K562 (cell line): ENCODE results near the gene ANKMY1. TPM values are rescaled to one million over a fixed set of nuclear protein-coding genes. Genes with fewer than 3 reads are reported as not detected.

Experiments
- ATAC-seq: fragments of 200-7000 bp; cut with Tn5 transposase; 3 replicates; pipeline ENCODE4 v1.9.1; 2020; ENCODE audit warnings: moderate library complexity
- BruUV-seq: library from RNA; stranded (reverse); fragments of 400-500 nt; replicated peaks from 2 replicates; lab custom pipeline; 2021; lab: Mats Ljungman, UMichigan
- CTCF ChIA-PET: fragments of 300-600 bp; formaldehyde crosslinking; extraction: SDS; loops from one replicate; lab custom pipeline; 2021; ENCODE audit warnings: low intra/inter-chr PET ratio; lab: Yijun Ruan, JAX
- POLR2A ChIA-PET: fragments of 300-600, 350-650 bp; sonication (Branson Sonifier 250); formaldehyde crosslinking; extraction: SDS; loops from one replicate; lab custom pipeline; 2021; ENCODE audit warnings: antibody characterized with exemption, inconsistent platforms; lab: Yijun Ruan, JAX
- DNase-seq, 4 experiments: peaks; one replicate each; pipeline versions ENCODE4 v3.0.0 to v3.0.0-alpha.2; 2011 to 2018; ENCODE audit warnings: low spot score in 3 of 4, mixed read lengths in 3 of 4; ENCODE audit errors: extremely low read depth in 1 of 4
- FAIRE-seq: peaks from 2 replicates; lab custom pipeline; 2011; peaks lifted over from hg19 to GRCh38; lab: Jason Lieb, UNC
- H2AFZ ChIP-seq: 2 replicates; pipeline ENCODE4 v1.6.0; 2011; ENCODE audit warnings: low read depth, low read length, control low read depth, inconsistent platforms
- H3K27ac ChIP-seq: fragments of 200-600 bp; 3 replicates; pipeline ENCODE4 v1.8.0; 2011; ENCODE audit warnings: low read depth, mild to moderate bottlenecking, control low read depth, inconsistent platforms, low read length, moderate library complexity, mixed read lengths; ENCODE audit errors: extremely low read depth
- H3K27me3 ChIP-seq, 2 experiments: fragments of 300-600 bp in 1 of 2; 2 replicates in 1 of 2; 3 replicates in 1 of 2; pipeline versions ENCODE4 v1.6.0 to v1.8.0; 2011; ENCODE audit warnings: inconsistent platforms in 2 of 2, low read length in 2 of 2, mild to moderate bottlenecking in 1 of 2, mixed read lengths in 1 of 2, moderate library complexity in 1 of 2; ENCODE audit not compliant: control insufficient read depth in 2 of 2, insufficient read depth in 2 of 2
- H3K36me3 ChIP-seq: fragments of 300-600 bp; 3 replicates; pipeline ENCODE4 v1.8.0; 2011; ENCODE audit warnings: mild to moderate bottlenecking, low read length, inconsistent platforms; ENCODE audit not compliant: control insufficient read depth, insufficient read depth
- H3K4me1 ChIP-seq, 2 experiments: fragments of 200-600 bp in 1 of 2; replicated peaks in 1 of 2; 2 replicates in 1 of 2; 3 replicates in 1 of 2; pipeline versions ENCODE4 v1.5.1 to v1.8.0; 2011; ENCODE audit warnings: inconsistent platforms in 2 of 2, low read length in 2 of 2, mild to moderate bottlenecking in 1 of 2, mixed read lengths in 1 of 2, moderate library complexity in 1 of 2; ENCODE audit not compliant: control insufficient read depth in 2 of 2, insufficient read depth in 2 of 2
- H3K4me2 ChIP-seq: 2 replicates; pipeline ENCODE4 v1.6.1; 2011; ENCODE audit warnings: low read length, control low read depth, inconsistent platforms, mixed read lengths; ENCODE audit not compliant: insufficient read depth
- H3K4me3 ChIP-seq: fragments of 200-600 bp; sonication (generic), shearing (Covaris generic); 2 replicates; pipeline ENCODE4 v1.5.1; 2016; ENCODE audit warnings: control low read depth, inconsistent platforms
- H3K79me2 ChIP-seq: fragments of 200-600 bp; 3 replicates; pipeline ENCODE4 v1.8.0; 2011; ENCODE audit warnings: low read length, inconsistent platforms; ENCODE audit not compliant: control insufficient read depth, insufficient read depth
- H3K9ac ChIP-seq, 2 experiments: 2 replicates each; pipeline versions ENCODE4 v1.6.0 to v1.6.1; 2011; ENCODE audit warnings: low read depth in 2 of 2, low read length in 2 of 2, control low read depth in 1 of 2, inconsistent platforms in 1 of 2, mild to moderate bottlenecking in 1 of 2, mixed read lengths in 1 of 2; ENCODE audit not compliant: insufficient read depth in 1 of 2
- H3K9me1 ChIP-seq: one replicate; pipeline ENCODE4 v1.6.0; 2011; ENCODE audit warnings: inconsistent platforms, mild to moderate bottlenecking, low read length, moderate library complexity; ENCODE audit not compliant: control insufficient read depth, insufficient read depth
- H3K9me3 ChIP-seq: replicated peaks from 2 replicates; pipeline ENCODE4 v1.5.1; 2011; ENCODE audit warnings: low read depth, low read length, inconsistent platforms; ENCODE audit not compliant: control insufficient read depth, insufficient read depth
- H4K20me1 ChIP-seq: replicated peaks from 2 replicates; pipeline ENCODE4 v1.6.1; 2011; ENCODE audit warnings: low read length, inconsistent platforms, mixed read lengths; ENCODE audit not compliant: control insufficient read depth, insufficient read depth
- ARID3B ChIP-seq: fragments of 250-450 bp; sonication (Bioruptor Pico); IDR thresholded peaks from 2 replicates; pipeline ENCODE4 v1.4.0; 2020; ENCODE audit warnings: borderline replicate concordance
- ATF1 ChIP-seq, 2 experiments: fragments of 450-650 bp in 1 of 2; IDR thresholded peaks; 2 replicates each; pipeline ENCODE4 v1.6.1; 2016; ENCODE audit warnings: missing compliant biosample characterization in 1 of 2, missing genetic modification characterization in 1 of 2
- CBFA2T3 ChIP-seq: fragments of 450-650 bp; IDR thresholded peaks from 2 replicates; pipeline ENCODE4 v1.6.1; 2017
- CUX1 ChIP-seq: fragments of 200-800 bp; sonication (Bioruptor generic); IDR thresholded peaks from 2 replicates; pipeline ENCODE4 v1.6.1; 2016; ENCODE audit warnings: missing genetic modification characterization, missing compliant biosample characterization
- HES1 ChIP-seq: fragments of 450-650 bp; IDR thresholded peaks from 2 replicates; pipeline ENCODE4 v1.6.1; 2016; ENCODE audit warnings: low read depth, mild to moderate bottlenecking, moderate library complexity
- MLLT1 ChIP-seq, 2 experiments: fragments of 450-650 bp; IDR thresholded peaks; 2 replicates each; pipeline ENCODE4 v1.6.1; 2016
- WGBS: fragments of 100-300 bp; shearing (Covaris generic); methylation state at CpG from one replicate; pipeline ENCODE4 v1.1.6; 2016; ENCODE audit warnings: low coverage, mixed read lengths; ENCODE audit not compliant: insufficient coverage; ENCODE audit errors: missing lambda C conversion rate; 5-methylcytosine and 5-hydroxymethylcytosine counted together
- in situ Hi-C: fragments of 300-500 bp; cut with MboI; formaldehyde crosslinking; loops from 4 replicates; pipeline ENCODE4 v1.15.0; 2018; ENCODE audit warnings: inconsistent platforms, mixed read lengths
- intact Hi-C: fragments of 100-400 bp; cut with micrococcal nuclease; formaldehyde crosslinking; loops from 2 replicates; pipeline ENCODE4 v1.14.2; 2022
- polyA plus RNA-seq, 8 experiments: library from polyadenylated mRNA; depleted of rRNA in 4 of 8; stranded (reverse) in 5 of 8; unstranded in 3 of 8; fragments of >200 nt; fragmentation: Nextera tagmentation in 2 of 8; fragmentation: Illumina TruSeq in 1 of 8; extraction: Ambion mirVana in 2 of 8; extraction: Trizol in 1 of 8; gene quantifications; 2 replicates each; pipeline versions ENCODE4 v1.2.1 to v1.2.3, GENCODE V29; 2011 to 2014; ENCODE audit warnings: inconsistent platforms in 1 of 8, missing spikeins in 1 of 8
- total RNA-seq, 7 experiments: library from RNA; depleted of rRNA in 6 of 7; stranded (reverse); fragments of >200 nt in 6 of 7; fragmentation: Illumina TruSeq in 2 of 7; extraction: Trizol in 2 of 7; gene quantifications; 2 replicates each; pipeline versions ENCODE4 v1.2.1 to v1.2.3, GENCODE V29; 2011 to 2021; ENCODE audit warnings: low replicate concordance in 1 of 7

The ANKMY1 gene
- total and polyA plus RNA-seq, 9 of the 15 experiments (the other 6 are each of a cell fraction or from before 2014, with no cell fraction given): 0.75 to 15.1 (median 11.7) TPM

- Histone ChIP-seq H3K9me3 (no peaks in the 10 kb centered on the region), H3K9me1 (no peaks in the 10 kb centered on the region), H3K27me3 (no peaks in the 10 kb centered on the region), H4K20me1 (no peaks in the 10 kb centered on the region), H2AFZ (no peak overlapping the region), H3K9ac (no peak overlapping the region; a peak in 1 of 4 replicates), H3K4me3 (no peak overlapping the region), H3K4me2 (no peak overlapping the region), H3K4me1 (peaks cover 0 to 27% of the 10 kb centered on the region in 2 experiments; a peak in 2 of 5 replicates), H3K79me2 (no peaks in the 10 kb centered on the region), H3K27ac (no peak overlapping the region), H3K36me3 (peaks cover 13% of the 10 kb centered on the region; the same call in 1 of the 3 replicates)
- FAIRE-seq (no peak), ATAC-seq (no peak), DNase-seq (no peak)
- intact Hi-C loops (no loop called here), in situ Hi-C loops (no loop called here)
- CTCF ChIA-PET: no interaction called here
- WGBS: 87% methylated on average over 6 of the region's 23 CpGs
- TF ChIP-seq CUX1 (CRISPR knock-in tag): no peak
- TF ChIP-seq CBFA2T3: no peak
- no peak for TF ChIP-seq ATF1 (CRISPR knock-in tag; IDR thresholded peaks at IDR 0.05)
- no peak for TF ChIP-seq ATF1 (tag; IDR thresholded peaks at IDR 0.05)
- no peak for TF ChIP-seq ARID3B (CRISPR knock-in tag)
- TF ChIP-seq HES1: no peak
- TF ChIP-seq MLLT1 (IDR thresholded peaks at IDR 0.05): no peak
- BruUV-seq: no TSS peak
- POLR2A ChIA-PET: interaction anchor here (0.6 to 1.1 kb wide), 3 partner anchors 10 to 231 kb away, joined by 3 read pairs; partner anchors contain the start of gene CAPN10
Observed at GRCh38 chr2:240596491-240596931, 38.7 kb upstream of the ANKMY1 start.
